ENCODE results near the gene WDFY4. TPM values are rescaled to one million over a fixed set of nuclear protein-coding genes. Genes with fewer than 3 reads are reported as not detected.

WDFY4 gene
- total RNA-seq, 1 experiment from 2014 or later: not detected

DNA sequence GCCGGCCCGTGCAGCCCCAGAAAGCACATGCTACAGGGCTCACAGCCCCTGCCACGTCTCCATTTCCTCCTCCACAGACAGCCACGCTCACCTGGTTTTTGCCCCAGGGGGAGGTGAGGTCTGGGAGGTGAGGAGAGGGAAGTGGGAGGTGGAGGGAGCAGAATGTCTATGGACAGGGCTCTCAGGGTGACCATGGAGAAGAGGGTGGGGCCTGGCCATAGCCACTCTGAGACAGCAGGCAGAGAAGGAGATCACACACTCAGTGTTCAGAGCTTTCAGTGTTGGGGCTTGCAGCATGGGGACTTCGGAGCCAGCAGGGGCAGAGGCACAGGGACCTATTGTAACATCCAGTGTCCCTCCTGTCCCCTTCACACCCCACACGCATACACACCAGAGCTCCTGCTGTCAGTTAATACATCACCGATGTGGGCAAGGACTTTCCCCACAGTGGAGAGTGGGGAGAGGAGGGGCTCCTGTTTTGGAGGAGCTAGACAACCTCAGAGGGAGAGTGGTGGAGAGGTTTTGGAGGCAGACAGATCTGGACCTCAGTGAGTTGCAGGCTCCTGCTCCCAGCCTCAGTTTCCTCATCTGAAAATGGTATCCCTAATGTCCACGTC is 14.4 kb downstream of the WDFY4 start:
- no TSS peak for BruUV-seq (replicated peaks)

DNA sequence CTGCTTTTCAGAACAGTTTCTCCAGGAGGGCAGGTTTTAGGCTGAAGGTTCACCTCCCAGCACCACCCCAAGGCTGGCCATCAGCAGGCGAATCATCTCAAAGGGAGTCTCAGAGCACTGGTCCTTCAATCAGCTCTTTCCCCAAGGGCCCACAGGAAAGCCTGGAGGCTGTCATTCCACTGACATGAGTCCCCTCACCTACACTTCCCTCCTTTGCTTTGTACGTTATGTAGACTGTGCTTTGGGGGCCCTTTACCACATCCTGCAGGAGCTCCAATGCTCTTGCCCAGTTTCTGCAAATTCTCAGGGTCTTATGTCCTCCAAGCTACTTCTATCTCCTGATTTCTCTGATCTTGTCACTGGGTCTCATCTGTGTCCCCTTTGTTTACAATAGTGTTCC is 15.4 kb downstream of the WDFY4 start:
- no TSS peak for BruUV-seq (replicated peaks)
- no peak for TF ChIP-seq EZH2 (IDR thresholded peaks at IDR 0.05; ENCODE audit: low read depth)
- TF ChIP-seq, protein P1, sequence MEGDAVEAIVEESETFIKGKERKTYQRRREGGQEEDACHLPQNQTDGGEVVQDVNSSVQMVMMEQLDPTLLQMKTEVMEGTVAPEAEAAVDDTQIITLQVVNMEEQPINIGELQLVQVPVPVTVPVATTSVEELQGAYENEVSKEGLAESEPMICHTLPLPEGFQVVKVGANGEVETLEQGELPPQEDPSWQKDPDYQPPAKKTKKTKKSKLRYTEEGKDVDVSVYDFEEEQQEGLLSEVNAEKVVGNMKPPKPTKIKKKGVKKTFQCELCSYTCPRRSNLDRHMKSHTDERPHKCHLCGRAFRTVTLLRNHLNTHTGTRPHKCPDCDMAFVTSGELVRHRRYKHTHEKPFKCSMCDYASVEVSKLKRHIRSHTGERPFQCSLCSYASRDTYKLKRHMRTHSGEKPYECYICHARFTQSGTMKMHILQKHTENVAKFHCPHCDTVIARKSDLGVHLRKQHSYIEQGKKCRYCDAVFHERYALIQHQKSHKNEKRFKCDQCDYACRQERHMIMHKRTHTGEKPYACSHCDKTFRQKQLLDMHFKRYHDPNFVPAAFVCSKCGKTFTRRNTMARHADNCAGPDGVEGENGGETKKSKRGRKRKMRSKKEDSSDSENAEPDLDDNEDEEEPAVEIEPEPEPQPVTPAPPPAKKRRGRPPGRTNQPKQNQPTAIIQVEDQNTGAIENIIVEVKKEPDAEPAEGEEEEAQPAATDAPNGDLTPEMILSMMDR (conservative IDR thresholded peaks at IDR 0.05): no peak

More for the DNA sequence above, 14.4 kb downstream of the WDFY4 start:
- Histone ChIP-seq H3K27me3 (ENCODE audit: insufficient read depth, low read depth) (peaks cover 87% of the 10 kb centered on the region), H3K36me3 (ENCODE audit: low read depth) (no peaks in the 10 kb centered on the region), H3F3A (ENCODE audit: insufficient read depth, low read depth) (no peaks in the 10 kb centered on the region), H2AFZ (no peak overlapping the region), H3K4me2 (no peak overlapping the region), H3K4me1 (replicated peaks; ENCODE audit: insufficient read depth) (no peaks in the 10 kb centered on the region), H3K79me2 (ENCODE audit: low read depth) (no peaks in the 10 kb centered on the region), H3K4me3 (no peak overlapping the region), H3K9me3 (ENCODE audit: insufficient read depth, low read depth) (no peaks in the 10 kb centered on the region), H3K27ac (no peak overlapping the region), H4K20me1 (ENCODE audit: insufficient read depth) (no peaks in the 10 kb centered on the region), H3K9me2 (ENCODE audit: insufficient read depth) (no peaks in the 10 kb centered on the region)
- ChIA-PET CTCF (no interaction called here), POLR2A (ENCODE audit: unreplicated experiment) (no interaction called here)
- TF ChIP-seq EZH2 (IDR thresholded peaks at IDR 0.05; ENCODE audit: low read depth): no peak
- TF ChIP-seq, protein P1 (conservative IDR thresholded peaks at IDR 0.05): no peak
- DNase-seq: no peak
- intact Hi-C loops (cut with micrococcal nuclease; ENCODE audit: unreplicated experiment): no loop called here

DNA sequence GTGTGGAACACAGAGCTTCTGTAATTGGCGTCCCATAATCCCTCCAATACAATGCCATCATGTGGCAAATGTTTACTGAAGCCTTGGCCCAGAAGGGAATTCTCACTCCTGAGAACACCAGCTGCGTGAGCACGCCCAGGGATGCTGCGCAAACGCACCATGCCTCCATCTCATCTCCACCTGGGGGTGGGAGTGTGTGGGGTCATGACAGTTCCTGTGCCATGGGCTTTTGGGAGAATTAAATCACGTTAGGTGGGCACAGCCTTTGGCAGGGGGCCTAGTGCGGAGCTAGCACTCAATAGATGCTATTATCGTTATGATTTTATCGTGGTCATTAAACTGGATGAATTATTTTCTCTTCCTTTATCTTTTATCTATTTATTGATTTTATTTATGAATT is 15.8 kb downstream of the WDFY4 start:
- H3K9me2 ChIP-seq (ENCODE audit: insufficient read depth): no peaks in the 10 kb centered on the region

More for the DNA sequence above, 15.4 kb downstream of the WDFY4 start:
- Histone ChIP-seq H3F3A (ENCODE audit: insufficient read depth, low read depth) (no peaks in the 10 kb centered on the region), H3K79me2 (ENCODE audit: low read depth) (no peaks in the 10 kb centered on the region), H3K9me2 (ENCODE audit: insufficient read depth) (no peaks in the 10 kb centered on the region), H2AFZ (no peak overlapping the region), H3K4me3 (no peak overlapping the region), H3K27ac (no peak overlapping the region), H3K4me1 (replicated peaks; ENCODE audit: insufficient read depth) (no peaks in the 10 kb centered on the region), H3K9me3 (ENCODE audit: insufficient read depth, low read depth) (no peaks in the 10 kb centered on the region), H3K36me3 (ENCODE audit: low read depth) (no peaks in the 10 kb centered on the region), H3K4me2 (no peak overlapping the region), H3K27me3 (ENCODE audit: insufficient read depth, low read depth) (peaks cover 87% of the 10 kb centered on the region), H4K20me1 (ENCODE audit: insufficient read depth) (no peaks in the 10 kb centered on the region)
- intact Hi-C loops (cut with micrococcal nuclease; ENCODE audit: unreplicated experiment): no loop called here
- no peak for DNase-seq
- POLR2A ChIA-PET (ENCODE audit: unreplicated experiment): no interaction called here
- CTCF ChIA-PET: no interaction called here

More for the DNA sequence above, 15.8 kb downstream of the WDFY4 start:
- BruUV-seq (replicated peaks): no TSS peak
- ChIA-PET CTCF (no interaction called here), POLR2A (ENCODE audit: unreplicated experiment) (no interaction called here)
- no peaks in the 10 kb centered on the region for H3K36me3 ChIP-seq (ENCODE audit: low read depth)
- no peaks in the 10 kb centered on the region for H3K9me3 ChIP-seq (ENCODE audit: insufficient read depth, low read depth)
- no peaks in the 10 kb centered on the region for H4K20me1 ChIP-seq (ENCODE audit: insufficient read depth)
- H3F3A ChIP-seq (ENCODE audit: insufficient read depth, low read depth): no peaks in the 10 kb centered on the region
- H3K4me1 ChIP-seq (replicated peaks; ENCODE audit: insufficient read depth): no peaks in the 10 kb centered on the region
- DNase-seq: no peak
- no peak overlapping the region for H3K4me3 ChIP-seq
- no peak overlapping the region for H3K27ac ChIP-seq
- intact Hi-C loops (cut with micrococcal nuclease; ENCODE audit: unreplicated experiment): no loop called here
- H2AFZ ChIP-seq: no peak overlapping the region
- H3K27me3 ChIP-seq (ENCODE audit: insufficient read depth, low read depth): peaks cover 87% of the 10 kb centered on the region
- no peak overlapping the region for H3K4me2 ChIP-seq
- no peaks in the 10 kb centered on the region for H3K79me2 ChIP-seq (ENCODE audit: low read depth)
- TF ChIP-seq, protein P1 (conservative IDR thresholded peaks at IDR 0.05): no peak
- no peak for TF ChIP-seq EZH2 (IDR thresholded peaks at IDR 0.05; ENCODE audit: low read depth)

Measured in PC-9 (cell line).